H1 (cell line): ENCODE results near the gene CALD1.
A peak's percentile ranks its signal among the peaks of the same experiment; 100 is the strongest.

ENCODE experiments used
- CHD1 ChIP-seq: IDR thresholded peaks from 2 replicates; pipeline ENCODE4 v1.6.1; 2012; ENCODE audit warnings: low read depth, low read length, improper control_type of control experiment
- GABPA ChIP-seq: IDR thresholded peaks from 2 replicates; pipeline ENCODE4 v1.6.1; 2011; ENCODE audit warnings: mild to moderate bottlenecking, low read length, moderate library complexity, borderline replicate concordance; ENCODE audit not compliant: insufficient read depth
- KDM5A ChIP-seq: fragments of 200-600 bp; IDR thresholded peaks from 2 replicates; pipeline ENCODE4 v1.7.1; 2012; ENCODE audit warnings: mild to moderate bottlenecking, low read length, inconsistent platforms, mixed read lengths
- POLR2AphosphoS5 ChIP-seq: IDR thresholded peaks from 2 replicates; pipeline ENCODE4 v1.6.1; 2011; ENCODE audit warnings: low read depth, low read length
- SIN3A ChIP-seq, 2 experiments: IDR thresholded peaks in 1 of 2; conservative IDR thresholded peaks in 1 of 2; 2 replicates each; pipeline ENCODE4 v1.6.1; 2011 to 2012; ENCODE audit warnings: low read length in 2 of 2, improper control_type of control experiment in 1 of 2, low read depth in 1 of 2, mild to moderate bottlenecking in 1 of 2
- SP2 ChIP-seq: IDR thresholded peaks from 2 replicates; pipeline ENCODE4 v1.6.1; 2012; ENCODE audit warnings: mild to moderate bottlenecking, low read length, inconsistent platforms
- TEAD4 ChIP-seq: IDR thresholded peaks from 2 replicates; pipeline ENCODE4 v1.6.1; 2012; ENCODE audit warnings: low read depth, low read length, inconsistent platforms, mixed read lengths
- TF ChIP-seq, protein P1 (sequence below), 3 experiments: IDR thresholded peaks; 1 replicate in 2 of 3; 2 replicates in 1 of 3; pipeline versions ENCODE4 v1.5.1 to v1.6.1; 2011; ENCODE audit warnings: low read length in 3 of 3, mild to moderate bottlenecking in 3 of 3, inconsistent platforms in 2 of 3, low read depth in 1 of 3, moderate library complexity in 1 of 3; ENCODE audit not compliant: insufficient read depth in 1 of 3; ENCODE audit errors: control extremely low read depth in 1 of 3
- TF ChIP-seq, protein P2 (sequence below): IDR thresholded peaks from 2 replicates; pipeline ENCODE4 v1.6.1; 2012; ENCODE audit warnings: inconsistent platforms

GRCh38 chr7:134785842-134786241, 6.4 kb downstream of the CALD1 start:
- TF ChIP-seq POLR2AphosphoS5 (peak; percentile 73), KDM5A (no peak), TEAD4 (no peak), SIN3A (conservative IDR thresholded peaks at IDR 0.05 in 1 of 2, IDR thresholded peaks at IDR 0.05 in 1 of 2; ENCODE audit: low read depth in 1 of 2, low read length in 2 of 2) (no peak), CHD1 (no peak), GABPA (no peak), SP2 (no peak)
- TF ChIP-seq, protein P1, sequence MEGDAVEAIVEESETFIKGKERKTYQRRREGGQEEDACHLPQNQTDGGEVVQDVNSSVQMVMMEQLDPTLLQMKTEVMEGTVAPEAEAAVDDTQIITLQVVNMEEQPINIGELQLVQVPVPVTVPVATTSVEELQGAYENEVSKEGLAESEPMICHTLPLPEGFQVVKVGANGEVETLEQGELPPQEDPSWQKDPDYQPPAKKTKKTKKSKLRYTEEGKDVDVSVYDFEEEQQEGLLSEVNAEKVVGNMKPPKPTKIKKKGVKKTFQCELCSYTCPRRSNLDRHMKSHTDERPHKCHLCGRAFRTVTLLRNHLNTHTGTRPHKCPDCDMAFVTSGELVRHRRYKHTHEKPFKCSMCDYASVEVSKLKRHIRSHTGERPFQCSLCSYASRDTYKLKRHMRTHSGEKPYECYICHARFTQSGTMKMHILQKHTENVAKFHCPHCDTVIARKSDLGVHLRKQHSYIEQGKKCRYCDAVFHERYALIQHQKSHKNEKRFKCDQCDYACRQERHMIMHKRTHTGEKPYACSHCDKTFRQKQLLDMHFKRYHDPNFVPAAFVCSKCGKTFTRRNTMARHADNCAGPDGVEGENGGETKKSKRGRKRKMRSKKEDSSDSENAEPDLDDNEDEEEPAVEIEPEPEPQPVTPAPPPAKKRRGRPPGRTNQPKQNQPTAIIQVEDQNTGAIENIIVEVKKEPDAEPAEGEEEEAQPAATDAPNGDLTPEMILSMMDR (IDR thresholded peaks at IDR 0.05; ENCODE audit: control extremely low read depth in 1 of 3, insufficient read depth in 1 of 3, low read depth in 1 of 3, low read length in 3 of 3) = no peak
- TF ChIP-seq, protein P2, sequence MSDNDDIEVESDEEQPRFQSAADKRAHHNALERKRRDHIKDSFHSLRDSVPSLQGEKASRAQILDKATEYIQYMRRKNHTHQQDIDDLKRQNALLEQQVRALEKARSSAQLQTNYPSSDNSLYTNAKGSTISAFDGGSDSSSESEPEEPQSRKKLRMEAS = no peak
